ENCODE results near the gene RALB. TPM values are rescaled to one million over a fixed set of nuclear protein-coding genes. Genes with fewer than 3 reads are reported as not detected.

RALB gene
- total and polyA plus RNA-seq, 2 donors from 2014 or later: 58.5 to 64.5 TPM

DNA sequence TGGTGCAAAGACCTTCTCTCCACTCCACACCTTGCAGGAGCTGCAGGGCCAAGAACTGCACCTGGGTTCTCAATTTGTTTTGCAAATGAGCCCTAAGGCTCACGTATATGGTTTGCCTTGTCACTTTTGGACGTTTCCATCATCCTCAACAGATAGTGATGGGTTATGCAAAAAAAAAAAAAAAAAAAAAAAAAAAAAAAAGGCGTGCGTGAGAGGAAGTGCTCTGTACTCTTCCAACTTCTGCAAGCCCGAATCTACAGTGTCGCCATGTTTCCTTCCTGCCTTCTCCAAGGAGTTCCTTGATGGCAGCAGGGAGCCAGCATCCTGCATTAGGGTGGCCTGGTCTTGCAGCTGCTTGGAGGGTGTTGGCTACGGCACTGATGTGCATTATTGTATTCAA is 89.3 kb downstream of the RALB start:
- no peak overlapping the region for H3K4me3 ChIP-seq (ENCODE audit: low read length in 3 of 3)
- no peaks in the 10 kb centered on the region for H3K36me3 ChIP-seq (ENCODE audit: control insufficient read depth in 2 of 3, insufficient read depth in 3 of 3, low read length in 3 of 3)
- intact Hi-C loops (cut with DNase I): loop anchor here (5.0 kb wide), 1 partner anchor 340 kb away; no protein-coding TSS in a partner anchor
- H3K4me1 ChIP-seq (ENCODE audit: control insufficient read depth in 2 of 3, insufficient read depth in 2 of 3, low read depth in 1 of 3, low read length in 3 of 3): peaks cover 0 to 10% (median 2%) of the 10 kb centered on the region in 3 donors
- H3K9me3 ChIP-seq (ENCODE audit: control insufficient read depth in 2 of 3, insufficient read depth in 1 of 3, low read length in 3 of 3): no peaks in the 10 kb centered on the region
- H3K27me3 ChIP-seq (ENCODE audit: control insufficient read depth, insufficient read depth, low read length): peaks cover 28% of the 10 kb centered on the region
- H3K27ac ChIP-seq (ENCODE audit: low read depth in 2 of 2, low read length in 2 of 2): no peak overlapping the region
- FAIRE-seq (no peak), DNase-seq (no peak)
- TF ChIP-seq, protein P1, sequence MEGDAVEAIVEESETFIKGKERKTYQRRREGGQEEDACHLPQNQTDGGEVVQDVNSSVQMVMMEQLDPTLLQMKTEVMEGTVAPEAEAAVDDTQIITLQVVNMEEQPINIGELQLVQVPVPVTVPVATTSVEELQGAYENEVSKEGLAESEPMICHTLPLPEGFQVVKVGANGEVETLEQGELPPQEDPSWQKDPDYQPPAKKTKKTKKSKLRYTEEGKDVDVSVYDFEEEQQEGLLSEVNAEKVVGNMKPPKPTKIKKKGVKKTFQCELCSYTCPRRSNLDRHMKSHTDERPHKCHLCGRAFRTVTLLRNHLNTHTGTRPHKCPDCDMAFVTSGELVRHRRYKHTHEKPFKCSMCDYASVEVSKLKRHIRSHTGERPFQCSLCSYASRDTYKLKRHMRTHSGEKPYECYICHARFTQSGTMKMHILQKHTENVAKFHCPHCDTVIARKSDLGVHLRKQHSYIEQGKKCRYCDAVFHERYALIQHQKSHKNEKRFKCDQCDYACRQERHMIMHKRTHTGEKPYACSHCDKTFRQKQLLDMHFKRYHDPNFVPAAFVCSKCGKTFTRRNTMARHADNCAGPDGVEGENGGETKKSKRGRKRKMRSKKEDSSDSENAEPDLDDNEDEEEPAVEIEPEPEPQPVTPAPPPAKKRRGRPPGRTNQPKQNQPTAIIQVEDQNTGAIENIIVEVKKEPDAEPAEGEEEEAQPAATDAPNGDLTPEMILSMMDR (IDR thresholded peaks at IDR 0.05; ENCODE audit: borderline replicate concordance, extremely low read depth, insufficient read depth): no peak
- H3K9ac ChIP-seq (ENCODE audit: low read length in 3 of 3): no peak overlapping the region

DNA sequence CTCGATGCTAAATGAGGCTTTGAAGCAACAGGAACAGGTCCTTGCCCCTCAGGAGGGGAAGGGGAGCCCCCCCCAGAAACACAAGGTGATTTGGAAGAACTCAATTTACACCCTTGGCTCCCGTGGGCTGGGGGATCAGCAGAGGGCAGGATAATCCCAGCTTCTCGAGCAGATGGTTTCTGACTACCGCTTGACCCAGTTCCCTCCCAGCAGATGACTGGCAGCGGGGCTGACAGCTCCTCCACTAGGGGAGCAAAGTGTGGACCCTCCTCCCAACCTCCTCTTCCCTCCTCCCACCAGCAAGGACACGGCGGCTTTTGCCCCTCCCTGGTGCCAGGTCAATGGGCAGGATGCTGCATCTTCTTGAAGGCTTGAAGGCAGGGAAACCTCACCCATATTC is 89.8 kb downstream of the RALB start:
- H3K36me3 ChIP-seq (ENCODE audit: control insufficient read depth in 2 of 3, insufficient read depth in 3 of 3, low read length in 3 of 3): no peaks in the 10 kb centered on the region
- peaks cover 0 to 12% (median 2%) of the 10 kb centered on the region in 3 donors for H3K4me1 ChIP-seq (ENCODE audit: control insufficient read depth in 2 of 3, insufficient read depth in 2 of 3, low read depth in 1 of 3, low read length in 3 of 3)
- no peaks in the 10 kb centered on the region for H3K9me3 ChIP-seq (ENCODE audit: control insufficient read depth in 2 of 3, insufficient read depth in 1 of 3, low read length in 3 of 3)
- peaks cover 29% of the 10 kb centered on the region for H3K27me3 ChIP-seq (ENCODE audit: control insufficient read depth, insufficient read depth, low read length)
- no peak overlapping the region for H3K9ac ChIP-seq (ENCODE audit: low read length in 3 of 3)
- no peak overlapping the region for H3K27ac ChIP-seq (ENCODE audit: low read depth in 2 of 2, low read length in 2 of 2)
- FAIRE-seq: no peak
- TF ChIP-seq, protein P1 (IDR thresholded peaks at IDR 0.05; ENCODE audit: borderline replicate concordance, extremely low read depth, insufficient read depth): no peak
- no peak for DNase-seq
- no peak overlapping the region for H3K4me3 ChIP-seq (ENCODE audit: low read length in 3 of 3)
- intact Hi-C loops (cut with DNase I): loop anchor here (5.0 kb wide), 1 partner anchor 340 kb away; no protein-coding TSS in a partner anchor

DNA sequence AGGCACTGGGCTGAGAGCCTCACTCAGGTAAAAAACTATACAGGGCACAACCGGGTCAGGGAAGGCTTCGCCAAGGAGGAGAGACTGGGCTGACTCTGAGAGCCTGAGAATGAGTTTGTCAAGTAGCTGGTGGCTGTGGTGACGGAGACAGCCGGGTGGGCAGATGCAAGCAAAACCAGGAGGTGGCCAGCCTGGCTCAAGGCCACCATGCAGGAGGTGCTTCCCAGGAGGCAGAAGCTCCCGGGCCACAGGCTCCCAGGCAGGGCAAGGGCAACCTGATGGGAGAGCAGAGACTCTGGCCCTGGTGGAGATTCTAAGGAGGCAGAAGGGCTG is 90.4 kb downstream of the RALB start:
- peaks cover 34% of the 10 kb centered on the region for H3K27me3 ChIP-seq (ENCODE audit: control insufficient read depth, insufficient read depth, low read length)
- FAIRE-seq: no peak
- DNase-seq: no peak
- intact Hi-C loops (cut with DNase I): loop anchor here (5.0 kb wide), 1 partner anchor 339 kb away; no protein-coding TSS in a partner anchor
- H3K4me1 ChIP-seq (ENCODE audit: control insufficient read depth in 2 of 3, insufficient read depth in 2 of 3, low read depth in 1 of 3, low read length in 3 of 3): peaks cover 0 to 12% (median 2%) of the 10 kb centered on the region in 3 donors
- H3K9me3 ChIP-seq (ENCODE audit: control insufficient read depth in 2 of 3, insufficient read depth in 1 of 3, low read length in 3 of 3): no peaks in the 10 kb centered on the region
- no peak overlapping the region for H3K27ac ChIP-seq (ENCODE audit: low read depth in 2 of 2, low read length in 2 of 2)
- H3K9ac ChIP-seq (ENCODE audit: low read length in 3 of 3): no peak overlapping the region
- TF ChIP-seq, protein P1 (IDR thresholded peaks at IDR 0.05; ENCODE audit: borderline replicate concordance, extremely low read depth, insufficient read depth): no peak
- no peak overlapping the region for H3K4me3 ChIP-seq (ENCODE audit: low read length in 3 of 3)
- no peaks in the 10 kb centered on the region for H3K36me3 ChIP-seq (ENCODE audit: control insufficient read depth in 2 of 3, insufficient read depth in 3 of 3, low read length in 3 of 3)

All from kidney (tissue), 14 donors.